Keratinocyte (primary cell): ENCODE results near the gene ANGPTL4. TPM values are rescaled to one million over a fixed set of nuclear protein-coding genes. Genes with fewer than 3 reads are reported as not detected.

Experiments
- DNase-seq: peaks from one replicate; pipeline ENCODE4 v3.0.0-alpha.2; 2011; ENCODE audit warnings: low read depth, missing footprints, low spot score
- FAIRE-seq: peaks from 2 replicates; lab custom pipeline; 2011; peaks lifted over from hg19 to GRCh38; lab: Jason Lieb, UNC
- H2AFZ ChIP-seq: 2 replicates; pipeline ENCODE4 v1.6.0; 2012; ENCODE audit warnings: low read length, control low read depth, inconsistent platforms; ENCODE audit not compliant: control insufficient read depth
- H3K27ac ChIP-seq: 2 replicates; pipeline ENCODE4 v1.5.1; 2011; ENCODE audit warnings: low read length; ENCODE audit not compliant: control insufficient read depth, insufficient read depth
- H3K27me3 ChIP-seq: 3 replicates; pipeline ENCODE4 v1.6.0; 2011; ENCODE audit warnings: low read length; ENCODE audit not compliant: control insufficient read depth, insufficient read depth; ENCODE audit errors: extremely low read depth
- H3K36me3 ChIP-seq, 2 experiments: 2 replicates in 1 of 2; 3 replicates in 1 of 2; pipeline ENCODE4 v1.5.1; 2011; ENCODE audit warnings: low read length in 2 of 2, mild to moderate bottlenecking in 1 of 2; ENCODE audit not compliant: control insufficient read depth in 2 of 2, insufficient read depth in 2 of 2; ENCODE audit errors: extremely low read depth in 1 of 2
- H3K4me1 ChIP-seq: 3 replicates; pipeline ENCODE4 v1.5.1; 2011; ENCODE audit warnings: low read length; ENCODE audit not compliant: control insufficient read depth, insufficient read depth; ENCODE audit errors: extremely low read depth
- H3K4me2 ChIP-seq: 3 replicates; pipeline ENCODE4 v1.6.0; 2011; ENCODE audit warnings: low read depth, low read length; ENCODE audit not compliant: control insufficient read depth, insufficient read depth; ENCODE audit errors: extremely low read depth
- H3K4me3 ChIP-seq, 3 experiments: fragments of 200-600 bp in 1 of 3; sonication (generic) in 1 of 3; 2 replicates in 2 of 3; 3 replicates in 1 of 3; pipeline ENCODE4 v1.5.1; 2011 to 2016; ENCODE audit warnings: low read length in 3 of 3, mild to moderate bottlenecking in 3 of 3, control low read depth in 2 of 3, inconsistent platforms in 1 of 3, low read depth in 1 of 3, mixed read lengths in 1 of 3, mixed run types in 1 of 3, moderate library complexity in 1 of 3; ENCODE audit not compliant: control insufficient read depth in 2 of 3, insufficient read depth in 2 of 3; ENCODE audit errors: extremely low read depth in 1 of 3
- H3K79me2 ChIP-seq: 2 replicates; pipeline ENCODE4 v1.6.0; 2012; ENCODE audit warnings: low read length; ENCODE audit not compliant: control insufficient read depth, insufficient read depth
- H3K9ac ChIP-seq: 3 replicates; pipeline ENCODE4 v1.6.0; 2011; ENCODE audit warnings: low read length; ENCODE audit not compliant: control insufficient read depth, insufficient read depth; ENCODE audit errors: extremely low read depth
- H3K9me1 ChIP-seq: 3 replicates; pipeline ENCODE4 v1.6.0; 2011; ENCODE audit warnings: low read length; ENCODE audit not compliant: control insufficient read depth, insufficient read depth; ENCODE audit errors: extremely low read depth
- H3K9me3 ChIP-seq: 2 replicates; pipeline ENCODE4 v1.5.1; 2012; ENCODE audit warnings: low read depth, low read length; ENCODE audit not compliant: control insufficient read depth
- H4K20me1 ChIP-seq: 3 replicates; pipeline ENCODE4 v1.6.0; 2011; ENCODE audit warnings: low read length; ENCODE audit not compliant: control insufficient read depth, insufficient read depth; ENCODE audit errors: extremely low read depth
- EZH2 ChIP-seq: IDR thresholded peaks from one replicate; pipeline ENCODE4 v1.6.1; 2012; ENCODE audit warnings: inconsistent platforms, mild to moderate bottlenecking, low read length, moderate library complexity
- dilution Hi-C: fragments of 300-500 bp; cut with MboI; formaldehyde crosslinking; loops from one replicate; pipeline ENCODE4 v1.7.0; 2020; ENCODE audit warnings: low sequenced_read_pairs; ENCODE audit not compliant: extremely low pct_ligation_motif_present
- polyA plus RNA-seq, 5 experiments: library from polyadenylated mRNA; depleted of rRNA in 3 of 5; stranded (reverse) in 3 of 5; stranded (forward) in 1 of 5; unstranded in 1 of 5; fragments of >200 nt; gene quantifications; 1 replicate in 1 of 5; 2 replicates in 3 of 5; 3 replicates in 1 of 5; pipeline versions ENCODE4 v1.2.1 to v1.2.3, GENCODE V29; 2011 to 2012; ENCODE audit warnings: missing spikeins in 2 of 5, low read depth in 1 of 5, low replicate concordance in 1 of 5
- TF ChIP-seq, protein P1 (sequence below), 3 experiments: IDR thresholded peaks in 1 of 3; conservative IDR thresholded peaks in 1 of 3; optimal IDR thresholded peaks in 1 of 3; 2 replicates in 2 of 3; 3 replicates in 1 of 3; pipeline versions ENCODE3 to v1.5.1; 2011; ENCODE audit warnings: low read length in 3 of 3, mild to moderate bottlenecking in 3 of 3, moderate library complexity in 2 of 3, control low read depth in 1 of 3, inconsistent platforms in 1 of 3; ENCODE audit not compliant: insufficient read depth in 2 of 3; ENCODE audit errors: extremely low read depth in 1 of 3

The ANGPTL4 gene
- polyA plus RNA-seq, 1 donor (not counting 4 experiments of a cell fraction or from before 2014, with no cell fraction given), result 102 TPM

DNA sequence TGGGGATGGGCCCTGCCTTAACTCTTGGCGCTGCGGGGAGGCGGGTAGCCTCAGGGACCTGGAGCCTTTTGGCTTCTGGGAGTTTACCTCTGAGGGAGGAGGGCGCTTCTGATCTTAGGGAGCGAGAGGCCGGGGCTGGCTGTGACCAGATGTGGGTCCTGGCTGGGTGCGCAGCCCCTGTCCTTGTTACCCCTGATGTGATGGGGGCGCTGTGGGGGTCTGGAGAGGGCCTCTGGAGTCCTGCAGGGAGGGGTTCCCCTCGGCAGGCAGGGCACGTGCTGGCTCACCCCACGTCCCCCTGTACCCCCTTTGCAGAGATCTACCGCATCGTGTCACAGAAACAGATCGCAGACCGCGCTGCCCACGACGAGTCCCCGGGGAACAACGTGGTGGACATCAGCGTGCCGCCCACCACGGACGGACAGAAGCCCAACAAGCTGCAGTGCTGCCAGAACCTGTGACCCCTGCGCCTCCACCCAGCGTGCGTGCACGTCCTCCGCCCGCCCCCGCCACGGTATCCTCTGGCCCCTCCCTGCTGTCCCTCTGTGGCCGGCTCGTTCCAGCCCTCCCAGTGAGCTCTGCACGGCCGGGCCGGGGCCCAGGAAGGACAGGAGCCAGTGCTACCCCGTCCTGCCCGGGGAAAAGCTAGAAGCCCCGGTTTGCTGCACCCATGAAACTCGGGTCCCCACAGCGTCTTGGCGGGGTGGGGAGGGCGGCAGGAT lies 39.3 kb downstream of the ANGPTL4 start:
- Histone ChIP-seq H4K20me1 (no peaks in the 10 kb centered on the region), H3K9ac (no peak overlapping the region), H3K79me2 (peaks cover 6% of the 10 kb centered on the region), H3K9me1 (no peaks in the 10 kb centered on the region), H3K4me1 (peaks cover 6% of the 10 kb centered on the region), H3K27me3 (no peaks in the 10 kb centered on the region), H3K36me3 (peaks cover 5 to 11% of the 10 kb centered on the region in 2 experiments), H3K4me2 (no peak overlapping the region), H2AFZ (no peak overlapping the region), H3K4me3 (no peak overlapping the region), H3K27ac (no peak overlapping the region), H3K9me3 (no peaks in the 10 kb centered on the region)
- FAIRE-seq, result no peak
- DNase-seq, result no peak
- no peak for TF ChIP-seq EZH2
- TF ChIP-seq, protein P1, sequence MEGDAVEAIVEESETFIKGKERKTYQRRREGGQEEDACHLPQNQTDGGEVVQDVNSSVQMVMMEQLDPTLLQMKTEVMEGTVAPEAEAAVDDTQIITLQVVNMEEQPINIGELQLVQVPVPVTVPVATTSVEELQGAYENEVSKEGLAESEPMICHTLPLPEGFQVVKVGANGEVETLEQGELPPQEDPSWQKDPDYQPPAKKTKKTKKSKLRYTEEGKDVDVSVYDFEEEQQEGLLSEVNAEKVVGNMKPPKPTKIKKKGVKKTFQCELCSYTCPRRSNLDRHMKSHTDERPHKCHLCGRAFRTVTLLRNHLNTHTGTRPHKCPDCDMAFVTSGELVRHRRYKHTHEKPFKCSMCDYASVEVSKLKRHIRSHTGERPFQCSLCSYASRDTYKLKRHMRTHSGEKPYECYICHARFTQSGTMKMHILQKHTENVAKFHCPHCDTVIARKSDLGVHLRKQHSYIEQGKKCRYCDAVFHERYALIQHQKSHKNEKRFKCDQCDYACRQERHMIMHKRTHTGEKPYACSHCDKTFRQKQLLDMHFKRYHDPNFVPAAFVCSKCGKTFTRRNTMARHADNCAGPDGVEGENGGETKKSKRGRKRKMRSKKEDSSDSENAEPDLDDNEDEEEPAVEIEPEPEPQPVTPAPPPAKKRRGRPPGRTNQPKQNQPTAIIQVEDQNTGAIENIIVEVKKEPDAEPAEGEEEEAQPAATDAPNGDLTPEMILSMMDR (optimal IDR thresholded peaks at IDR 0.05 in 1 of 3, IDR thresholded peaks at IDR 0.05 in 1 of 3, conservative IDR thresholded peaks at IDR 0.05 in 1 of 3; ENCODE audit: extremely low read depth in 1 of 3, insufficient read depth in 2 of 3, low read length in 3 of 3), result no peak
- dilution Hi-C loops, result no loop called here

- no peak overlapping the region for H2AFZ ChIP-seq
- FAIRE-seq (no peak), DNase-seq (no peak)
- H3K27ac ChIP-seq, result no peak overlapping the region
- H3K79me2 ChIP-seq, result peaks cover 2% of the 10 kb centered on the region
- no peaks in the 10 kb centered on the region for H3K27me3 ChIP-seq
- dilution Hi-C loops, result no loop called here
- no peak overlapping the region for H3K4me2 ChIP-seq
- H4K20me1 ChIP-seq, result no peaks in the 10 kb centered on the region
- no peaks in the 10 kb centered on the region for H3K9me3 ChIP-seq
- peaks cover 5 to 11% of the 10 kb centered on the region in 2 experiments for H3K36me3 ChIP-seq
- H3K9me1 ChIP-seq, result no peaks in the 10 kb centered on the region
- peaks cover 6% of the 10 kb centered on the region for H3K4me1 ChIP-seq
- TF ChIP-seq, protein P1 (optimal IDR thresholded peaks at IDR 0.05 in 1 of 3, IDR thresholded peaks at IDR 0.05 in 1 of 3, conservative IDR thresholded peaks at IDR 0.05 in 1 of 3; ENCODE audit: extremely low read depth in 1 of 3, insufficient read depth in 2 of 3, low read length in 3 of 3), result no peak
- no peak overlapping the region for H3K4me3 ChIP-seq
- H3K9ac ChIP-seq, result no peak overlapping the region
Observed at GRCh38 chr19:8403820-8404109, 39.8 kb downstream of the ANGPTL4 start.
